Neural progenitor cell (in vitro differentiated cells): ENCODE data around the gene MAPK8. TPM values are rescaled to one million over a fixed set of nuclear protein-coding genes. Genes with fewer than 3 reads are reported as not detected.

Source experiments
- DNase-seq: peaks from one replicate; pipeline ENCODE4 v3.0.0-alpha.2; 2016; ENCODE audit warnings: low spot score
- H2AFZ ChIP-seq: fragments of 200-600 bp; sonication (generic); replicated peaks from 2 replicates; pipeline ENCODE4 v1.6.1; 2016; ENCODE audit warnings: antibody characterized with exemption
- H3F3A ChIP-seq: fragments of 200-600 bp; sonication (generic); 2 replicates; pipeline ENCODE4 v1.6.1; 2016; ENCODE audit warnings: antibody characterized with exemption, low read depth
- H3K27ac ChIP-seq: fragments of 200-600 bp; sonication (generic); 2 replicates; pipeline ENCODE4 v1.5.1; 2016; ENCODE audit warnings: mild to moderate bottlenecking
- H3K27me3 ChIP-seq: fragments of 200-600 bp; sonication (generic); 2 replicates; pipeline ENCODE4 v1.6.1; 2016; ENCODE audit warnings: mild to moderate bottlenecking, moderate library complexity
- H3K36me3 ChIP-seq: fragments of 200-600 bp; sonication (generic); 2 replicates; pipeline ENCODE4 v1.5.1; 2016
- H3K4me1 ChIP-seq: fragments of 200-600 bp; sonication (generic); 2 replicates; pipeline ENCODE4 v1.6.1; 2016; ENCODE audit warnings: mixed run types
- H3K4me2 ChIP-seq: fragments of 200-600 bp; sonication (generic); 2 replicates; pipeline ENCODE4 v1.6.1; 2016
- H3K4me3 ChIP-seq: fragments of 200-600 bp; sonication (generic); 2 replicates; pipeline ENCODE4 v1.5.1; 2016
- H3K79me2 ChIP-seq: fragments of 200-600 bp; sonication (generic); 2 replicates; pipeline ENCODE4 v1.6.1; 2016; ENCODE audit warnings: low read depth
- H3K9ac ChIP-seq: fragments of 200-600 bp; sonication (generic); 2 replicates; pipeline ENCODE4 v1.6.1; 2016
- H3K9me3 ChIP-seq: fragments of 200-600 bp; sonication (generic); 2 replicates; pipeline ENCODE4 v1.5.1; 2016; ENCODE audit warnings: low read depth
- H4K20me1 ChIP-seq: fragments of 200-600 bp; sonication (generic); 2 replicates; pipeline ENCODE4 v1.6.1; 2016; ENCODE audit warnings: low read depth
- H3K27ac Mint-ChIP-seq: 3 replicates; pipeline ENCODE4 v1.8.0; 2021; ENCODE audit warnings: mixed read lengths
- H3K27me3 Mint-ChIP-seq: 2 replicates; pipeline ENCODE4 v1.8.0; 2022; ENCODE audit warnings: low read depth, mild to moderate bottlenecking, inconsistent platforms, moderate library complexity, mixed read lengths; ENCODE audit not compliant: insufficient read depth
- H3K36me3 Mint-ChIP-seq: 3 replicates; pipeline ENCODE4 v1.8.0; 2021; ENCODE audit warnings: mixed read lengths
- H3K4me1 Mint-ChIP-seq: 3 replicates; pipeline ENCODE4 v1.8.0; 2021; ENCODE audit warnings: mixed read lengths
- H3K4me3 Mint-ChIP-seq: 3 replicates; pipeline ENCODE4 v1.8.0; 2021; ENCODE audit warnings: mild to moderate bottlenecking, moderate library complexity, mixed read lengths
- H3K9me3 Mint-ChIP-seq: 3 replicates; pipeline ENCODE4 v1.8.0; 2020; ENCODE audit warnings: mixed read lengths
- CTCF ChIP-seq: fragments of 200-600 bp; sonication (generic); IDR thresholded peaks from 2 replicates; pipeline ENCODE4 v1.5.1; 2017; ENCODE audit warnings: antibody characterized with exemption, mild to moderate bottlenecking
- EZH2 ChIP-seq: fragments of 200-600 bp; sonication (generic); IDR thresholded peaks from 2 replicates; pipeline ENCODE4 v1.6.1; 2017; ENCODE audit warnings: antibody characterized with exemption, mild to moderate bottlenecking, moderate library complexity
- EZH2phosphoT487 ChIP-seq: fragments of 200-600 bp; sonication (generic); IDR thresholded peaks from 2 replicates; pipeline ENCODE4 v1.6.1; 2017; ENCODE audit warnings: antibody characterized with exemption
- total RNA-seq: library from RNA; depleted of rRNA; stranded (reverse); fragments of >200 nt; gene quantifications from 2 replicates; pipeline ENCODE4 v1.2.3, GENCODE V29; 2015; ENCODE audit warnings: low replicate concordance

Gene MAPK8
- total RNA-seq, 1 donor from 2014 or later = 166 TPM

GRCh38 chr10:48296576-48297098 lies 9.8 kb upstream of the MAPK8 start:
- DNase-seq = no peak
- Histone ChIP-seq H3K4me2 (no peak overlapping the region), H3K9me3 (no peaks in the 10 kb centered on the region), H3K36me3 (no peaks in the 10 kb centered on the region), H3F3A (no peaks in the 10 kb centered on the region), H3K27me3 (no peaks in the 10 kb centered on the region), H3K79me2 (no peaks in the 10 kb centered on the region), H4K20me1 (no peaks in the 10 kb centered on the region), H3K27ac (no peak overlapping the region), H3K4me1 (no peaks in the 10 kb centered on the region), H2AFZ (no peak overlapping the region), H3K9ac (no peak overlapping the region), H3K4me3 (no peak overlapping the region)
- TF ChIP-seq EZH2phosphoT487 (no peak), EZH2 (no peak), CTCF (no peak)
- no peak overlapping the region for H3K4me3 Mint-ChIP-seq
- H3K27ac Mint-ChIP-seq = peak overlapping the region; percentile 85
- no peaks in the 10 kb centered on the region for H3K9me3 Mint-ChIP-seq
- H3K4me1 Mint-ChIP-seq = no peaks in the 10 kb centered on the region
- peaks cover 6% of the 10 kb centered on the region for H3K27me3 Mint-ChIP-seq
- no peaks in the 10 kb centered on the region for H3K36me3 Mint-ChIP-seq

GRCh38 chr10:48299066-48299465 lies 7.4 kb upstream of the MAPK8 start:
- Histone ChIP-seq H3K9ac (no peak overlapping the region), H3K27me3 (no peaks in the 10 kb centered on the region), H3K27ac (no peak overlapping the region), H3K4me3 (no peak overlapping the region), H4K20me1 (no peaks in the 10 kb centered on the region), H3K4me2 (no peak overlapping the region), H3K9me3 (no peaks in the 10 kb centered on the region), H3K4me1 (no peaks in the 10 kb centered on the region), H3F3A (no peaks in the 10 kb centered on the region), H3K79me2 (no peaks in the 10 kb centered on the region), H2AFZ (no peak overlapping the region), H3K36me3 (no peaks in the 10 kb centered on the region)
- H3K36me3 Mint-ChIP-seq = no peaks in the 10 kb centered on the region
- H3K27me3 Mint-ChIP-seq = peaks cover 6% of the 10 kb centered on the region
- H3K9me3 Mint-ChIP-seq = no peaks in the 10 kb centered on the region
- H3K27ac Mint-ChIP-seq = no peak overlapping the region
- TF ChIP-seq EZH2phosphoT487 (no peak), EZH2 (no peak)
- no peaks in the 10 kb centered on the region for H3K4me1 Mint-ChIP-seq
- no peak overlapping the region for H3K4me3 Mint-ChIP-seq
- DNase-seq = no peak

- Histone ChIP-seq H4K20me1 (no peaks in the 10 kb centered on the region), H3K79me2 (no peaks in the 10 kb centered on the region), H3K9me3 (no peaks in the 10 kb centered on the region), H3K27me3 (peaks cover 4% of the 10 kb centered on the region), H3K9ac (no peak overlapping the region), H2AFZ (no peak overlapping the region), H3K36me3 (no peaks in the 10 kb centered on the region), H3F3A (no peaks in the 10 kb centered on the region), H3K4me1 (no peaks in the 10 kb centered on the region), H3K27ac (no peak overlapping the region), H3K4me2 (no peak overlapping the region), H3K4me3 (no peak overlapping the region)
- H3K4me3 Mint-ChIP-seq = no peak overlapping the region
- DNase-seq = no peak
- peaks cover 3% of the 10 kb centered on the region for H3K27me3 Mint-ChIP-seq
- no peaks in the 10 kb centered on the region for H3K9me3 Mint-ChIP-seq
- no peaks in the 10 kb centered on the region for H3K4me1 Mint-ChIP-seq
- TF ChIP-seq EZH2phosphoT487 (no peak), CTCF (no peak), EZH2 (no peak)
- no peak overlapping the region for H3K27ac Mint-ChIP-seq
- no peaks in the 10 kb centered on the region for H3K36me3 Mint-ChIP-seq
Measured at GRCh38 chr10:48299692-48300091, 6.8 kb upstream of the MAPK8 start.

- peaks cover 13% of the 10 kb centered on the region for H3K27me3 ChIP-seq
- peaks cover under 1% of the 10 kb centered on the region for H3F3A ChIP-seq
- no peaks in the 10 kb centered on the region for H3K36me3 ChIP-seq
- no peak for DNase-seq
- no peaks in the 10 kb centered on the region for H3K9me3 ChIP-seq
- no peaks in the 10 kb centered on the region for H3K4me1 ChIP-seq
- H3K36me3 Mint-ChIP-seq = no peaks in the 10 kb centered on the region
- H3K27ac Mint-ChIP-seq = no peak overlapping the region
- no peak overlapping the region for H3K4me3 ChIP-seq
- H4K20me1 ChIP-seq = no peaks in the 10 kb centered on the region
- H3K4me1 Mint-ChIP-seq = no peaks in the 10 kb centered on the region
- peaks cover 3% of the 10 kb centered on the region for H3K27me3 Mint-ChIP-seq
- H2AFZ ChIP-seq = no peak overlapping the region
- H3K9ac ChIP-seq = no peak overlapping the region
- no peak overlapping the region for H3K4me3 Mint-ChIP-seq
- TF ChIP-seq CTCF (no peak), EZH2phosphoT487 (no peak), EZH2 (no peak)
- H3K4me2 ChIP-seq = no peak overlapping the region
- H3K9me3 Mint-ChIP-seq = no peaks in the 10 kb centered on the region
- H3K27ac ChIP-seq = no peak overlapping the region
- no peaks in the 10 kb centered on the region for H3K79me2 ChIP-seq
Measured at GRCh38 chr10:48300556-48300955, 5.9 kb upstream of the MAPK8 start.
